Raji (cell line): ENCODE data around the gene CLEC2D.

Experiments
- POLR2A ChIP-seq: IDR thresholded peaks from 2 replicates; pipeline ENCODE4 v1.6.1; 2011; ENCODE audit warnings: low read depth, low read length, control low read depth; ENCODE audit not compliant: insufficient read depth

CLEC2D gene

GRCh38 chr12:9647825-9648700 is 21.4 kb upstream of the CLEC2D start:
- peak; percentile 68 for TF ChIP-seq POLR2A

GRCh38 chr12:9648701-9649531 is 20.6 kb upstream of the CLEC2D start:
- TF ChIP-seq POLR2A, result no peak

- peak; percentile 71 for TF ChIP-seq POLR2A
Measured at GRCh38 chr12:9649532-9649940, 20.0 kb upstream of the CLEC2D start.

- TF ChIP-seq POLR2A, result no peak; the same call in 1 of the 2 replicates
Measured at GRCh38 chr12:9650151-9650576, 19.3 kb upstream of the CLEC2D start.

GRCh38 chr12:9651265-9651729 is 18.2 kb upstream of the CLEC2D start:
- no peak for TF ChIP-seq POLR2A

GRCh38 chr12:9660046-9660445 is 9.5 kb upstream of the CLEC2D start:
- no peak for TF ChIP-seq POLR2A

GRCh38 chr12:9661720-9662119 is 7.8 kb upstream of the CLEC2D start:
- TF ChIP-seq POLR2A, result no peak

GRCh38 chr12:9662488-9662887 is 7.0 kb upstream of the CLEC2D start:
- no peak for TF ChIP-seq POLR2A

GRCh38 chr12:9667403-9668160 is 1.9 kb upstream of the CLEC2D start:
- TF ChIP-seq POLR2A, result no peak

- no peak for TF ChIP-seq POLR2A
Measured at GRCh38 chr12:9668161-9669018, 1.1 kb upstream of the CLEC2D start.

GRCh38 chr12:9669019-9669326 is 540 bp upstream of the CLEC2D start:
- TF ChIP-seq POLR2A, result no peak

- no peak; the same call in 1 of the 2 replicates for TF ChIP-seq POLR2A
Measured at GRCh38 chr12:9673404-9674225, 4.1 kb downstream of the CLEC2D start.

GRCh38 chr12:9674226-9674590 is 4.7 kb downstream of the CLEC2D start:
- peak; percentile 52 for TF ChIP-seq POLR2A
